SHP77 treated with DMSO at 0.1 percent for 48 hours (cell line): ENCODE results near the gene KRTAP5-10.
"Not testable (repeated sequence)": the region's sequence is repeated elsewhere in the genome, so short reads cannot be mapped to it uniquely, and the experiment has no call there.

Source experiments
- DNase-seq: peaks from one replicate; lab custom pipeline; 2025; lab: John Stamatoyannopoulos, UW

The KRTAP5-10 gene

GRCh38 chr11:71611218-71611910, 46.0 kb downstream of the KRTAP5-10 start:
- DNase-seq: not testable (repeated sequence)

GRCh38 chr11:71613931-71614330, 48.6 kb downstream of the KRTAP5-10 start:
- not testable (repeated sequence) for DNase-seq

DNA sequence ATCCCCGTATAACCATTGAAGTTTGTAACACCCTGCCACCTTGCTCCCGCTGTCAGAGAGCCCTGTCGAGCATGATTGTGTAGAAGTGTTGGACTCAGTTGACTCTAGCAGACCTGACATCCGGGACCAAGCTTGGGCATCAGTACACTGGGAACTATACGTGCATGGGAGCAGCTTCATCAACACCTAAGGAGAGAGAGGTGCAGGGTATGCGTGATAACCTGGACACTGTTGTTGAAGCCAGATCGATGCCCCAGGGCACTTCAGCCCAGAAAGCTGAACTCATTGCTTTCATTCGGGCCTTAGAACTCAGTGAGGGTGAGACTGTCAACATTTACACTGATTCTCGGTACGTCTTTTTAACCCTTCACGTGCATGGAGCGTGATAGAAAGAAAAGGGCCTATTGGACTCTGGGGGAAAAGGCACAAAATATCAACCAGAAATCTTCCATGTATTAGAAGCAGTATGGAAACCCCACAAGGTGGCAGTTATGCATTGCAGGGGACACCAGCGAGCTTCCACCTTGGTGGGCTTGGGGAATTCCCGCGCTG, 49.1 kb downstream of the KRTAP5-10 start:
- DNase-seq: not testable (repeated sequence)

GRCh38 chr11:71615003-71615402, 49.6 kb downstream of the KRTAP5-10 start:
- DNase-seq: not testable (repeated sequence)
